Neural cell (in vitro differentiated cells): Measurements from ENCODE around the gene MFN1. TPM values are rescaled to one million over a fixed set of nuclear protein-coding genes. Genes with fewer than 3 reads are reported as not detected.

ENCODE experiments used
- H2AFZ ChIP-seq: fragments of 200-600, 300-800 bp; sonication (generic), shearing (Covaris generic); 2 replicates; pipeline ENCODE4 v1.6.0; 2014; ENCODE audit warnings: low read depth, mild to moderate bottlenecking, antibody characterized with exemption, low read length, moderate library complexity
- H3F3A ChIP-seq: fragments of 200-600 bp; shearing (Covaris generic); 2 replicates; pipeline ENCODE4 v1.6.1; 2016; ENCODE audit warnings: mild to moderate bottlenecking, moderate library complexity, mixed read lengths, antibody characterized with exemption, low read length; ENCODE audit not compliant: insufficient read depth, poor library complexity, severe bottlenecking
- H3K27ac ChIP-seq: fragments of 200-600, 300-800 bp; sonication (generic), shearing (Covaris generic); 2 replicates; pipeline ENCODE4 v1.5.1; 2014; ENCODE audit warnings: mild to moderate bottlenecking, low read length, moderate library complexity
- H3K27me3 ChIP-seq: fragments of 300-800, 200-600 bp; sonication (generic), shearing (Covaris generic); 2 replicates; pipeline ENCODE4 v1.6.0; 2014; ENCODE audit warnings: mild to moderate bottlenecking, low read depth, low read length, moderate library complexity; ENCODE audit not compliant: insufficient read depth
- H3K36me3 ChIP-seq: fragments of 300-800, 200-600 bp; sonication (generic), shearing (Covaris generic); 2 replicates; pipeline ENCODE4 v1.5.1; 2014; ENCODE audit warnings: mild to moderate bottlenecking, antibody characterized with exemption, low read length, moderate library complexity; ENCODE audit not compliant: insufficient read depth
- H3K4me2 ChIP-seq: fragments of 300-800, 200-600 bp; sonication (generic), shearing (Covaris generic); 2 replicates; pipeline ENCODE4 v1.6.0; 2014; ENCODE audit warnings: mild to moderate bottlenecking, low read length
- H3K4me3 ChIP-seq: fragments of 300-800, 200-600 bp; sonication (generic), shearing (Covaris generic); 2 replicates; pipeline ENCODE4 v1.5.1; 2014; ENCODE audit warnings: mild to moderate bottlenecking, low read length, moderate library complexity
- H3K79me2 ChIP-seq: fragments of 200-600 bp; shearing (Covaris generic); replicated peaks from 2 replicates; pipeline ENCODE4 v1.6.0; 2014; ENCODE audit warnings: mild to moderate bottlenecking, low read length, moderate library complexity; ENCODE audit not compliant: insufficient read depth
- H3K9ac ChIP-seq: fragments of 300-800, 200-600 bp; sonication (generic), shearing (Covaris generic); 2 replicates; pipeline ENCODE4 v1.6.1; 2016; ENCODE audit warnings: mild to moderate bottlenecking, low read length, mixed read lengths
- H3K9me2 ChIP-seq: fragments of 200-600 bp; shearing (Covaris generic); 2 replicates; pipeline ENCODE4 v1.6.1; 2016; ENCODE audit warnings: mild to moderate bottlenecking, low read length, mixed read lengths; ENCODE audit not compliant: insufficient read depth
- H3K9me3 ChIP-seq: fragments of 200-600, 300-800 bp; sonication (generic), shearing (Covaris generic); 2 replicates; pipeline ENCODE4 v1.6.1; 2016; ENCODE audit warnings: mild to moderate bottlenecking, mixed run types, low read length, moderate library complexity, mixed read lengths
- H4K20me1 ChIP-seq: fragments of 200-600 bp; shearing (Covaris generic); 2 replicates; pipeline ENCODE4 v1.6.1; 2016; ENCODE audit warnings: mild to moderate bottlenecking, mixed run types; ENCODE audit not compliant: insufficient read depth
- CTCF ChIP-seq: fragments of 450-650 bp; IDR thresholded peaks from 2 replicates; pipeline ENCODE4 v1.5.1; 2014; ENCODE audit warnings: antibody characterized with exemption, mild to moderate bottlenecking, moderate library complexity; ENCODE audit not compliant: poor library complexity, severe bottlenecking
- EP300 ChIP-seq: fragments of 450-650 bp; conservative IDR thresholded peaks from 2 replicates; pipeline ENCODE4 v1.6.1; 2014; ENCODE audit warnings: antibody characterized with exemption, mild to moderate bottlenecking, moderate library complexity; ENCODE audit not compliant: poor library complexity, severe bottlenecking
- EZH2 ChIP-seq: fragments of 200-600, 300-800 bp; shearing (Covaris generic), sonication (generic); IDR thresholded peaks from 2 replicates; pipeline ENCODE4 v1.6.1; 2014; ENCODE audit warnings: antibody characterized with exemption, low read length, borderline replicate concordance, mild to moderate bottlenecking; ENCODE audit not compliant: insufficient read depth, poor library complexity, severe bottlenecking
- MXI1 ChIP-seq: fragments of 450-650 bp; conservative IDR thresholded peaks from 2 replicates; pipeline ENCODE4 v1.6.1; 2014; ENCODE audit warnings: antibody characterized with exemption, mild to moderate bottlenecking; ENCODE audit not compliant: poor library complexity, severe bottlenecking
- POLR2AphosphoS5 ChIP-seq: IDR thresholded peaks from 2 replicates; pipeline ENCODE4 v1.6.1; 2012
- RAD21 ChIP-seq: fragments of 450-650 bp; conservative IDR thresholded peaks from 2 replicates; pipeline ENCODE4 v1.6.1; 2014; ENCODE audit warnings: antibody characterized with exemption, mild to moderate bottlenecking, moderate library complexity
- REST ChIP-seq: IDR thresholded peaks from 2 replicates; pipeline ENCODE4 v1.6.1; 2012; ENCODE audit warnings: borderline replicate concordance
- SMC3 ChIP-seq: fragments of 450-650 bp; conservative IDR thresholded peaks from 2 replicates; pipeline ENCODE4 v1.6.1; 2014; ENCODE audit warnings: antibody characterized with exemption, mild to moderate bottlenecking, moderate library complexity; ENCODE audit not compliant: poor library complexity
- TAF1 ChIP-seq: IDR thresholded peaks from 2 replicates; pipeline ENCODE4 v1.6.1; 2012; ENCODE audit warnings: low read depth
- polyA minus RNA-seq: library from RNA; depleted of rRNA, polyadenylated mRNA; stranded (reverse); fragments of >200 nt; gene quantifications from 2 replicates; pipeline ENCODE4 v1.2.3, GENCODE V29; 2014
- polyA plus RNA-seq: library from polyadenylated mRNA; depleted of rRNA; stranded (reverse); fragments of >200 nt; gene quantifications from 2 replicates; pipeline ENCODE4 v1.2.3, GENCODE V29; 2014

The MFN1 gene
- polyA plus RNA-seq (64.3 and 78.8 TPM in 2 replicates), polyA minus RNA-seq (70.4 and 79.1 TPM in 2 replicates)

GRCh38 chr3:179347345-179348194 is at the start of gene MFN1:
Gene MFN1, plus strand, starts transcription at chr3:179347709. Its CDS starts 1,143 bp downstream, at chr3:179348852.
- Histone ChIP-seq H3K9me3 (no peaks in the 10 kb centered on the region), H2AFZ (peak within 1 kb of the TSS; percentile 58), H4K20me1 (no peaks in the 10 kb centered on the region), H3K4me2 (peak within 1 kb of the TSS; percentile 38), H3K4me3 (peak within 1 kb of the TSS; percentile 91), H3K9me2 (no peaks in the 10 kb centered on the region), H3K27me3 (no peaks in the 10 kb centered on the region), H3K9ac (peak within 1 kb of the TSS; percentile 67), H3K79me2 (peaks cover 9% of the 10 kb centered on the region), H3K27ac (peak within 1 kb of the TSS; percentile 54), H3K36me3 (no peaks in the 10 kb centered on the region), H3F3A (no peaks in the 10 kb centered on the region)
- TF ChIP-seq REST (peak; percentile 56), EZH2 (no peak), RAD21 (peak; percentile 40), EP300 (no peak), CTCF (no peak), MXI1 (peak; percentile 82), TAF1 (peak; percentile 62), POLR2AphosphoS5 (peak; percentile 74), SMC3 (no peak)

GRCh38 chr3:179297971-179298725 is 49.4 kb upstream of the MFN1 start:
- Histone ChIP-seq H4K20me1 (no peaks in the 10 kb centered on the region), H3K9me3 (no peaks in the 10 kb centered on the region), H3K4me3 (no peak overlapping the region), H3K9me2 (no peaks in the 10 kb centered on the region), H3F3A (no peaks in the 10 kb centered on the region), H3K4me2 (no peak overlapping the region), H3K79me2 (no peaks in the 10 kb centered on the region), H3K9ac (no peak overlapping the region), H3K27me3 (no peaks in the 10 kb centered on the region), H2AFZ (no peak overlapping the region), H3K36me3 (no peaks in the 10 kb centered on the region), H3K27ac (no peak overlapping the region)
- TF ChIP-seq CTCF (no peak), SMC3 (no peak), RAD21 (no peak), EZH2 (no peak), EP300 (no peak), MXI1 (no peak), TAF1 (no peak), POLR2AphosphoS5 (no peak), REST (no peak)
